ENCODE measurements around the gene LGALS1.

Gene LGALS1

DNA sequence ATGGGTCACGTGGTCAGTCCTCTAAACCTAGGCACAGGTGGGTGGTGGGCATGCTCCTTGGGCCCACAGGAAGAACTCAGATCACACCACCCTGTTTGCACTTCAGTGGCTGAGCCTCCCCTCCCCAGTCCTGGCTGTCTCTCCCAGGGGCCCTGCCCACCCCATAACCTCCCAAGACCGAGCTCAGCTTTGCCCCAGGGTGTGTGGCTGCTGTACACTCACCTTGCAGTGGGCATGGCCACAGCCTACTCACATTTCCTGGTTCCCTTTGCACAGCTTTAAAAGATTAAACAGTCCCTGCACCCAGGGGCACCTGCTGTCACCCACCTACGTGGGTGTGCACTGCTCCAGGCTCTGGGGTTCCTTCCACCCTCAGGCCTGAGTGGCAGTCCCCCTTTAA lies 35.2 kb downstream of the LGALS1 start:
- no peak overlapping the region for H3K4me3 ChIP-seq (ENCODE audit: low read depth in 1 of 2, low read length in 2 of 2)
- H3K36me3 ChIP-seq (ENCODE audit: insufficient read depth, low read length) = no peaks in the 10 kb centered on the region
- no peaks in the 10 kb centered on the region for H3K9me3 ChIP-seq (ENCODE audit: insufficient read depth, low read length, severe bottlenecking)
- no peaks in the 10 kb centered on the region for H3K27me3 ChIP-seq (ENCODE audit: insufficient read depth, low read length, poor library complexity)
- ATAC-seq (ENCODE audit: insufficient read depth, low read depth) = no peak
- H2AFZ ChIP-seq (ENCODE audit: low read depth, low read length) = no peak overlapping the region
- H4K20me1 ChIP-seq (ENCODE audit: insufficient read depth, low read length) = no peaks in the 10 kb centered on the region
- H3K27ac ChIP-seq (ENCODE audit: low read length) = no peak overlapping the region
- no peak for TF ChIP-seq EZH2 (IDR thresholded peaks at IDR 0.05; ENCODE audit: borderline replicate concordance, low read depth, low read length, severe bottlenecking)
- TF ChIP-seq, protein P1, sequence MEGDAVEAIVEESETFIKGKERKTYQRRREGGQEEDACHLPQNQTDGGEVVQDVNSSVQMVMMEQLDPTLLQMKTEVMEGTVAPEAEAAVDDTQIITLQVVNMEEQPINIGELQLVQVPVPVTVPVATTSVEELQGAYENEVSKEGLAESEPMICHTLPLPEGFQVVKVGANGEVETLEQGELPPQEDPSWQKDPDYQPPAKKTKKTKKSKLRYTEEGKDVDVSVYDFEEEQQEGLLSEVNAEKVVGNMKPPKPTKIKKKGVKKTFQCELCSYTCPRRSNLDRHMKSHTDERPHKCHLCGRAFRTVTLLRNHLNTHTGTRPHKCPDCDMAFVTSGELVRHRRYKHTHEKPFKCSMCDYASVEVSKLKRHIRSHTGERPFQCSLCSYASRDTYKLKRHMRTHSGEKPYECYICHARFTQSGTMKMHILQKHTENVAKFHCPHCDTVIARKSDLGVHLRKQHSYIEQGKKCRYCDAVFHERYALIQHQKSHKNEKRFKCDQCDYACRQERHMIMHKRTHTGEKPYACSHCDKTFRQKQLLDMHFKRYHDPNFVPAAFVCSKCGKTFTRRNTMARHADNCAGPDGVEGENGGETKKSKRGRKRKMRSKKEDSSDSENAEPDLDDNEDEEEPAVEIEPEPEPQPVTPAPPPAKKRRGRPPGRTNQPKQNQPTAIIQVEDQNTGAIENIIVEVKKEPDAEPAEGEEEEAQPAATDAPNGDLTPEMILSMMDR (IDR thresholded peaks at IDR 0.05; ENCODE audit: borderline replicate concordance, extremely low read depth, low read length, poor library complexity, severe bottlenecking) = no peak
- no peak overlapping the region for H3K9ac ChIP-seq (ENCODE audit: low read depth, low read length)
- H3K79me2 ChIP-seq (ENCODE audit: insufficient read depth, low read length) = no peaks in the 10 kb centered on the region
- H3K4me1 ChIP-seq (ENCODE audit: insufficient read depth, low read length) = no peaks in the 10 kb centered on the region
- no peak for DNase-seq
- no peak overlapping the region for H3K4me2 ChIP-seq (ENCODE audit: insufficient read depth, low read length)

DNA sequence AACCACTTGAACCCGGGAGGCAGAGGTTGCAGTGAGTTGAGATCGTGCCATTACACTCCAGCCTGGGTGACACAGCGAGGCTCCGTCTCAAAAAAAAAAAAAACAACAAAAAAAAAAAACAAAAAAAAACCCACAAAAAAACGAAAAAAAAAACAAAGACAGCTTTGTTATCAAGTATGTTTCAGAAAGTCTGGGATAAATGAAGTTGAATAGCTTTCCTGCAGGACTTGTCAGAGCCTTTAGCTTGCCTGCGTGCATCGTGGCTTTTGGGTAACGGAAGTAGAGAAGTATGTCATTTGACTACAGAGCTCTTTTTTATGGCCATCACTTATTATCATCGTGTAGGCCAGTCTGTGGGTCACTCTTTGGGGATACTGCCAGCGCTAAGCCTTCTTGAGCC lies 36.1 kb downstream of the LGALS1 start:
- Histone ChIP-seq H3K9ac (ENCODE audit: low read depth, low read length) (no peak overlapping the region), H3K4me2 (ENCODE audit: insufficient read depth, low read length) (no peak overlapping the region), H3K36me3 (ENCODE audit: insufficient read depth, low read length) (no peaks in the 10 kb centered on the region), H3K27ac (ENCODE audit: low read length) (no peak overlapping the region), H2AFZ (ENCODE audit: low read depth, low read length) (no peak overlapping the region), H3K79me2 (ENCODE audit: insufficient read depth, low read length) (no peaks in the 10 kb centered on the region), H4K20me1 (ENCODE audit: insufficient read depth, low read length) (no peaks in the 10 kb centered on the region), H3K4me3 (ENCODE audit: low read depth in 1 of 2, low read length in 2 of 2) (no peak overlapping the region), H3K9me3 (ENCODE audit: insufficient read depth, low read length, severe bottlenecking) (no peaks in the 10 kb centered on the region), H3K27me3 (ENCODE audit: insufficient read depth, low read length, poor library complexity) (no peaks in the 10 kb centered on the region), H3K4me1 (ENCODE audit: insufficient read depth, low read length) (no peaks in the 10 kb centered on the region)
- TF ChIP-seq, protein P1 (IDR thresholded peaks at IDR 0.05; ENCODE audit: borderline replicate concordance, extremely low read depth, low read length, poor library complexity, severe bottlenecking) = no peak
- TF ChIP-seq EZH2 (IDR thresholded peaks at IDR 0.05; ENCODE audit: borderline replicate concordance, low read depth, low read length, severe bottlenecking) = no peak
- ATAC-seq (ENCODE audit: insufficient read depth, low read depth) = no peak
- no peak for DNase-seq

DNA sequence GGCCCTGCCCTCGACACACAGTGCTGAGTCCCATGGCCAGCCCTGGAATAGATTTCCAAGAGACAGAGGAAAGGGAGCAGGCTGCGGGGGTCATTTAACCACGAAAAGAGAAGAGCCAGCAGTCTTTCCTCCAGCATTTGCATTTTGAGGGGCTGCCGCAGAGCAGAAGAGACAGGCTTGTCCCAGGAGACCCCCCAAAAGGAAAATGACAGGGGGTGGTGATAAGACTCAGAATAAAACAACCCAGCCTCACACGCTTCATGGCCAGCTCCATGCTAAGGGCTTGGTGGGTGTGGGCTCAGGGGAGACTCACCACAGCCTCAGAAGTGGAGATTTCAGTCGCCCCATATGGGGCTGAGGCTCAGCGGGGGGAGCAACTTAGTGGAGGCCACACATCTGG lies 38.3 kb downstream of the LGALS1 start:
- H3K27ac ChIP-seq (ENCODE audit: low read length) = no peak overlapping the region
- no peaks in the 10 kb centered on the region for H3K27me3 ChIP-seq (ENCODE audit: insufficient read depth, low read length, poor library complexity)
- DNase-seq (no peak), ATAC-seq (ENCODE audit: insufficient read depth, low read depth) (no peak)
- H3K4me1 ChIP-seq (ENCODE audit: insufficient read depth, low read length) = no peaks in the 10 kb centered on the region
- no peaks in the 10 kb centered on the region for H3K36me3 ChIP-seq (ENCODE audit: insufficient read depth, low read length)
- H3K9me3 ChIP-seq (ENCODE audit: insufficient read depth, low read length, severe bottlenecking) = no peaks in the 10 kb centered on the region
- no peak overlapping the region for H3K9ac ChIP-seq (ENCODE audit: low read depth, low read length)
- TF ChIP-seq, protein P1 (IDR thresholded peaks at IDR 0.05; ENCODE audit: borderline replicate concordance, extremely low read depth, low read length, poor library complexity, severe bottlenecking) = no peak
- no peak for TF ChIP-seq EZH2 (IDR thresholded peaks at IDR 0.05; ENCODE audit: borderline replicate concordance, low read depth, low read length, severe bottlenecking)
- no peak overlapping the region for H3K4me3 ChIP-seq (ENCODE audit: low read depth in 1 of 2, low read length in 2 of 2)
- no peak overlapping the region for H3K4me2 ChIP-seq (ENCODE audit: insufficient read depth, low read length)
- H4K20me1 ChIP-seq (ENCODE audit: insufficient read depth, low read length) = no peaks in the 10 kb centered on the region
- no peaks in the 10 kb centered on the region for H3K79me2 ChIP-seq (ENCODE audit: insufficient read depth, low read length)
- H2AFZ ChIP-seq (ENCODE audit: low read depth, low read length) = no peak overlapping the region

DNA sequence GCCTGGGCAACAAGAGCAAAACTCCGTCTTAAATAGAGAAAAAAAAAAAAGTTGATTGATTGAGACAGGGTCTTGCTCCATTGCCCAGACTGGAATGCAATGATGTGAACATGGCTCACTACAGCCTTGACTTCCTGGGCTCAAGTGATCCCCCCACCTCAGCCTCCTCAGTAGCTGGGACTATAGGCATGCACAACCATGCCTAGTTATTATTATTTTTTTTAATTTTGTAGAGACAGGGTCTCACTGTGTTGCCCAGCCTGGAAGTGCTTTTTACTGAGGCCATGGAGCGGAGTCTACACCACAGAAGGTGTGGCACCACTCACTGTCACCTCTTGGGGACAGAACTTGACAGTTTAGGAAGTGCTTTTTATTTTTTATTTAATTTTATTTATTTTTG lies 39.2 kb downstream of the LGALS1 start:
- no peaks in the 10 kb centered on the region for H3K27me3 ChIP-seq (ENCODE audit: insufficient read depth, low read length, poor library complexity)
- no peak overlapping the region for H3K27ac ChIP-seq (ENCODE audit: low read length)
- H2AFZ ChIP-seq (ENCODE audit: low read depth, low read length) = no peak overlapping the region
- H3K9ac ChIP-seq (ENCODE audit: low read depth, low read length) = no peak overlapping the region
- no peak overlapping the region for H3K4me2 ChIP-seq (ENCODE audit: insufficient read depth, low read length)
- H3K4me1 ChIP-seq (ENCODE audit: insufficient read depth, low read length) = no peaks in the 10 kb centered on the region
- H3K36me3 ChIP-seq (ENCODE audit: insufficient read depth, low read length) = no peaks in the 10 kb centered on the region
- no peaks in the 10 kb centered on the region for H3K79me2 ChIP-seq (ENCODE audit: insufficient read depth, low read length)
- no peaks in the 10 kb centered on the region for H3K9me3 ChIP-seq (ENCODE audit: insufficient read depth, low read length, severe bottlenecking)
- ATAC-seq (ENCODE audit: insufficient read depth, low read depth) (no peak), DNase-seq (no peak)
- no peak overlapping the region for H3K4me3 ChIP-seq (ENCODE audit: low read depth in 1 of 2, low read length in 2 of 2)
- no peak for TF ChIP-seq EZH2 (IDR thresholded peaks at IDR 0.05; ENCODE audit: borderline replicate concordance, low read depth, low read length, severe bottlenecking)
- TF ChIP-seq, protein P1 (IDR thresholded peaks at IDR 0.05; ENCODE audit: borderline replicate concordance, extremely low read depth, low read length, poor library complexity, severe bottlenecking) = no peak
- no peaks in the 10 kb centered on the region for H4K20me1 ChIP-seq (ENCODE audit: insufficient read depth, low read length)
